Measurements from ENCODE around the gene ZNF157.

The ZNF157 gene

GRCh38 chrX:47456080-47456479 lies 85.7 kb downstream of the ZNF157 start:
- ChIA-PET CTCF (interaction anchor here (0.8 kb wide), 1 partner anchor 162 kb away, joined by 4 read pairs; no protein-coding TSS in a partner anchor), POLR2A (no interaction called here)
- no peaks in the 10 kb centered on the region for H3K9me3 ChIP-seq (ENCODE audit: control insufficient read depth, insufficient read depth, low read depth, low read length)
- no peaks in the 10 kb centered on the region for H3K4me1 ChIP-seq (ENCODE audit: control insufficient read depth, insufficient read depth, low read length)
- peaks cover 0 to 33% of the 10 kb centered on the region in 2 experiments; a peak in 2 of 3 replicates for H3K36me3 ChIP-seq (ENCODE audit: control insufficient read depth in 2 of 2, insufficient read depth in 1 of 2, low read length in 2 of 2)
- TF ChIP-seq ZNF549 (tag by site-specific recombination; IDR thresholded peaks at IDR 0.05) (peak; percentile 78), ZNF530 (tag by site-specific recombination; IDR thresholded peaks at IDR 0.05; ENCODE audit: low read depth) (no peak), ZNF341 (tag by site-specific recombination; IDR thresholded peaks at IDR 0.05; ENCODE audit: low read depth) (no peak), ZNF248 (tag by site-specific recombination; IDR thresholded peaks at IDR 0.05) (no peak), ZNF391 (tag by site-specific recombination; IDR thresholded peaks at IDR 0.05; ENCODE audit: borderline replicate concordance, low read depth) (no peak)
- no peak overlapping the region for H3K27ac ChIP-seq (ENCODE audit: extremely low read depth, low read depth, low read length)
- no peak overlapping the region for H3K4me3 ChIP-seq (ENCODE audit: low read depth, low read length)

- CTCF ChIA-PET: no interaction called here
- H3K36me3 ChIP-seq (ENCODE audit: control insufficient read depth in 2 of 2, insufficient read depth in 1 of 2, low read length in 2 of 2): peaks cover 0 to 19% of the 10 kb centered on the region in 2 experiments; a peak in 2 of 3 replicates
- H3K4me3 ChIP-seq (ENCODE audit: low read depth, low read length): no peak overlapping the region
- TF ChIP-seq SCRT2 (tag by site-specific recombination; IDR thresholded peaks at IDR 0.05): no peak
- POLR2A ChIA-PET: no interaction called here
- H3K9me3 ChIP-seq (ENCODE audit: control insufficient read depth, insufficient read depth, low read depth, low read length): no peaks in the 10 kb centered on the region
- no peaks in the 10 kb centered on the region for H3K4me1 ChIP-seq (ENCODE audit: control insufficient read depth, insufficient read depth, low read length)
- no peak overlapping the region for H3K27ac ChIP-seq (ENCODE audit: extremely low read depth, low read depth, low read length)
Measured at GRCh38 chrX:47458528-47458927, 88.2 kb downstream of the ZNF157 start.

GRCh38 chrX:47460561-47460960 lies 90.2 kb downstream of the ZNF157 start:
- Histone ChIP-seq H3K4me3 (ENCODE audit: low read depth, low read length) (no peak overlapping the region), H3K36me3 (ENCODE audit: control insufficient read depth in 2 of 2, insufficient read depth in 1 of 2, low read length in 2 of 2) (peaks cover 4 to 7% of the 10 kb centered on the region in 2 experiments; a peak in 2 of 3 replicates), H3K4me1 (ENCODE audit: control insufficient read depth, insufficient read depth, low read length) (no peaks in the 10 kb centered on the region), H3K9me3 (ENCODE audit: control insufficient read depth, insufficient read depth, low read depth, low read length) (no peaks in the 10 kb centered on the region), H3K27ac (ENCODE audit: extremely low read depth, low read depth, low read length) (no peak overlapping the region)
- CTCF ChIA-PET: interaction anchor here (0.7 kb wide), 1 partner anchor 41 kb away, joined by 3 read pairs; no protein-coding TSS in a partner anchor
- TF ChIP-seq ZNF184 (tag by site-specific recombination; IDR thresholded peaks at IDR 0.05) (peak; percentile 95), ZNF2 (tag by site-specific recombination; IDR thresholded peaks at IDR 0.05) (no peak)
- POLR2A ChIA-PET: no interaction called here
